ENCODE results near the gene ZFAND3. TPM values are rescaled to one million over a fixed set of nuclear protein-coding genes. Genes with fewer than 3 reads are reported as not detected.

ZFAND3 gene
- total and polyA plus RNA-seq, 10 of the 15 experiments (the other 5 are each of a cell fraction or from before 2014, with no cell fraction given) = 0.90 to 34.4 (median 16.3) TPM

GRCh38 chr6:38116248-38116647 is 296.7 kb downstream of the ZFAND3 start:
- no TSS peak for BruUV-seq (replicated peaks)
- WGBS (ENCODE audit: insufficient coverage, insufficient replicate concordance, low lambda C conversion rate, missing lambda C conversion rate) = 92% methylated on average over 6 of the region's 6 CpGs
- H3K9me3 ChIP-seq (replicated peaks; ENCODE audit: control insufficient read depth, insufficient read depth, low read length) = no peaks in the 10 kb centered on the region
- no peak overlapping the region for H3K9ac ChIP-seq (ENCODE audit: control insufficient read depth, insufficient read depth, low read length)
- TF ChIP-seq E2F4 (IDR thresholded peaks at IDR 0.05; ENCODE audit: low read depth, low read length) = no peak
- TF ChIP-seq RCOR1 (conservative IDR thresholded peaks at IDR 0.05; ENCODE audit: low read depth, low read length) = no peak
- TF ChIP-seq TCF12 (IDR thresholded peaks at IDR 0.05; ENCODE audit: low read depth, low read length) = no peak
- TF ChIP-seq IRF4 (IDR thresholded peaks at IDR 0.05; ENCODE audit: low read depth, low read length) = no peak
- no peak overlapping the region for H3K4me2 ChIP-seq (ENCODE audit: control insufficient read depth, insufficient read depth)
- no peak for DNase-seq (ENCODE audit: low read depth, low spot score)
- intact Hi-C loops (cut with micrococcal nuclease; ENCODE audit: unreplicated experiment) = no loop called here
- POLR2A ChIA-PET = interaction anchor here (0.6 kb wide), 1 partner anchor 789 kb away, joined by 3 read pairs; no protein-coding TSS in a partner anchor
- no peaks in the 10 kb centered on the region for H3K4me1 ChIP-seq (ENCODE audit: control insufficient read depth, insufficient read depth, low read length)
- in situ Hi-C loops (cut with MboI) = no loop called here
- RAD21 ChIA-PET (ENCODE audit: unreplicated experiment) = no interaction called here
- FAIRE-seq = no peak
- SMC1A ChIA-PET (ENCODE audit: uncharacterized antibody, unreplicated experiment) = interaction anchor here (1.0 to 2.3 kb wide), 3 partner anchors 10 to 11 kb away, joined by 3 to 7 read pairs (median 4); no protein-coding TSS in a partner anchor
- H4K20me1 ChIP-seq (ENCODE audit: control insufficient read depth, insufficient read depth) = no peaks in the 10 kb centered on the region
- no peak overlapping the region for H3K27ac ChIP-seq (ENCODE audit: control insufficient read depth, insufficient read depth)
- no peaks in the 10 kb centered on the region for H3K27me3 ChIP-seq (replicated peaks in 1 of 2; ENCODE audit: control insufficient read depth in 2 of 2, insufficient read depth in 2 of 2, low read length in 1 of 2)
- no peak overlapping the region for H3K4me3 ChIP-seq
- no peaks in the 10 kb centered on the region for H3K79me2 ChIP-seq (ENCODE audit: control insufficient read depth, insufficient read depth, low read length)
- no peak overlapping the region for H2AFZ ChIP-seq (ENCODE audit: control insufficient read depth, low read depth, low read length)
- peaks cover 0 to 16% of the 10 kb centered on the region in 2 experiments; a peak in 2 of 4 replicates for H3K36me3 ChIP-seq (ENCODE audit: control insufficient read depth in 2 of 2, insufficient read depth in 2 of 2, low read length in 1 of 2)
- no peak for ATAC-seq
- CTCF ChIA-PET = interaction anchor here (1.0 kb wide), 1 partner anchor 453 kb away, joined by 3 read pairs; no protein-coding TSS in a partner anchor

GRCh38 chr6:38117281-38117680 is 297.8 kb downstream of the ZFAND3 start:
- DNase-seq (ENCODE audit: low read depth, low spot score) = no peak
- H3K79me2 ChIP-seq (ENCODE audit: control insufficient read depth, insufficient read depth, low read length) = no peaks in the 10 kb centered on the region
- TSS peak; percentile 48 for BruUV-seq (replicated peaks)
- no peak for FAIRE-seq
- ChIA-PET POLR2A (interaction anchor here (0.6 to 0.7 kb wide), 5 partner anchors 32 to 1444 kb away, joined by 3 to 6 read pairs (median 5); no protein-coding TSS in a partner anchor), SMC1A (ENCODE audit: uncharacterized antibody, unreplicated experiment) (interaction anchor here (0.6 to 2.3 kb wide), 3 partner anchors 10 to 740 kb away, joined by 3 to 7 read pairs (median 4); no protein-coding TSS in a partner anchor), RAD21 (ENCODE audit: unreplicated experiment) (interaction anchor here (0.6 to 0.7 kb wide), 2 partner anchors 85 to 145 kb away, joined by 3 to 4 read pairs; no protein-coding TSS in a partner anchor), CTCF (interaction anchor here (0.5 to 1.0 kb wide), 3 partner anchors 19 to 452 kb away, joined by 3 to 4 read pairs (median 3); no protein-coding TSS in a partner anchor)
- intact Hi-C loops (cut with micrococcal nuclease; ENCODE audit: unreplicated experiment) (no loop called here), in situ Hi-C loops (cut with MboI) (no loop called here)
- H2AFZ ChIP-seq (ENCODE audit: control insufficient read depth, low read depth, low read length) = no peak overlapping the region
- no peak overlapping the region for H3K27ac ChIP-seq (ENCODE audit: control insufficient read depth, insufficient read depth)
- H3K4me1 ChIP-seq (ENCODE audit: control insufficient read depth, insufficient read depth, low read length) = no peaks in the 10 kb centered on the region
- H3K9ac ChIP-seq (ENCODE audit: control insufficient read depth, insufficient read depth, low read length) = no peak overlapping the region
- 32% methylated on average over 1 of the region's 1 CpG for WGBS (ENCODE audit: insufficient coverage, insufficient replicate concordance, low lambda C conversion rate, missing lambda C conversion rate)
- no peaks in the 10 kb centered on the region for H3K9me3 ChIP-seq (replicated peaks; ENCODE audit: control insufficient read depth, insufficient read depth, low read length)
- H3K27me3 ChIP-seq (replicated peaks in 1 of 2; ENCODE audit: control insufficient read depth in 2 of 2, insufficient read depth in 2 of 2, low read length in 1 of 2) = no peaks in the 10 kb centered on the region
- H4K20me1 ChIP-seq (ENCODE audit: control insufficient read depth, insufficient read depth) = no peaks in the 10 kb centered on the region
- no peak for ATAC-seq
- peaks cover 0 to 14% of the 10 kb centered on the region in 2 experiments; a peak in 2 of 4 replicates for H3K36me3 ChIP-seq (ENCODE audit: control insufficient read depth in 2 of 2, insufficient read depth in 2 of 2, low read length in 1 of 2)
- no peak overlapping the region for H3K4me3 ChIP-seq
- no peak overlapping the region for H3K4me2 ChIP-seq (ENCODE audit: control insufficient read depth, insufficient read depth)
- TF ChIP-seq IRF5 (IDR thresholded peaks at IDR 0.05; ENCODE audit: borderline replicate concordance) (no peak), SUZ12 (IDR thresholded peaks at IDR 0.05; ENCODE audit: unreplicated experiment) (no peak), HDAC6 (IDR thresholded peaks at IDR 0.05; ENCODE audit: unreplicated experiment) (no peak), MEF2B (IDR thresholded peaks at IDR 0.05; ENCODE audit: partially characterized antibody, poor library complexity, severe bottlenecking) (no peak), PAX8 (IDR thresholded peaks at IDR 0.05) (no peak), SRF (IDR thresholded peaks at IDR 0.05; ENCODE audit: low read depth in 2 of 2, low read length in 2 of 2) (no peak), NFXL1 (IDR thresholded peaks at IDR 0.05; ENCODE audit: borderline replicate concordance) (no peak), MLLT1 (IDR thresholded peaks at IDR 0.05) (no peak), BCL11A (IDR thresholded peaks at IDR 0.05; ENCODE audit: low read depth, low read length) (no peak), POLR2AphosphoS2 (IDR thresholded peaks at IDR 0.05; ENCODE audit: low read depth, low read length) (no peak)
